Loucy (cell line): Measurements from ENCODE around the gene FOXR1.
"Not testable (repeated sequence)": the region's sequence is repeated elsewhere in the genome, so short reads cannot be mapped to it uniquely, and the experiment has no call there.

Source experiments
- H2AFZ ChIP-seq: fragments of 200-600 bp; sonication (generic); 2 replicates; pipeline ENCODE4 v1.6.0; 2016; ENCODE audit warnings: antibody characterized with exemption, mild to moderate bottlenecking, low read length, moderate library complexity
- H3F3A ChIP-seq: fragments of 200-600 bp; 2 replicates; pipeline ENCODE4 v1.6.0; 2016; ENCODE audit warnings: antibody characterized with exemption, low read depth, mild to moderate bottlenecking
- H3K27me3 ChIP-seq: fragments of 200-600 bp; sonication (generic); 2 replicates; pipeline ENCODE4 v1.6.1; 2014; ENCODE audit warnings: low read length, mild to moderate bottlenecking; ENCODE audit not compliant: insufficient read depth, poor library complexity, severe bottlenecking
- H3K36me3 ChIP-seq: fragments of 200-600 bp; sonication (generic); 2 replicates; pipeline ENCODE4 v1.6.1; 2016; ENCODE audit warnings: low read length; ENCODE audit not compliant: insufficient read depth
- H3K4me1 ChIP-seq: fragments of 200-600 bp; sonication (generic); 2 replicates; pipeline ENCODE4 v1.5.1; 2014; ENCODE audit warnings: low read length, mild to moderate bottlenecking; ENCODE audit not compliant: insufficient read depth, poor library complexity, severe bottlenecking
- H3K4me2 ChIP-seq: fragments of 200-600 bp; sonication (generic); 2 replicates; pipeline ENCODE4 v1.6.0; 2014; ENCODE audit warnings: antibody characterized with exemption, low read length, low read depth, mild to moderate bottlenecking; ENCODE audit not compliant: poor library complexity, severe bottlenecking
- H3K4me3 ChIP-seq: fragments of 200-600 bp; sonication (generic); 2 replicates; pipeline ENCODE4 v1.5.1; 2014; ENCODE audit warnings: low read length, mild to moderate bottlenecking, mixed read lengths; ENCODE audit not compliant: poor library complexity, severe bottlenecking
- H3K79me2 ChIP-seq: fragments of 200-600 bp; sonication (generic); 2 replicates; pipeline ENCODE4 v1.6.1; 2014; ENCODE audit warnings: low read length; ENCODE audit not compliant: insufficient read depth
- H3K9ac ChIP-seq: fragments of 200-600 bp; sonication (generic); 2 replicates; pipeline ENCODE4 v1.6.0; 2014; ENCODE audit warnings: mild to moderate bottlenecking, low read depth, low read length, moderate library complexity; ENCODE audit not compliant: poor library complexity, severe bottlenecking
- H3K9me2 ChIP-seq: fragments of 200-600 bp; sonication (generic); replicated peaks from 2 replicates; pipeline ENCODE4 v1.6.1; 2016; ENCODE audit warnings: low read depth, low read length, mixed read lengths
- H3K9me3 ChIP-seq: fragments of 200-600 bp; sonication (generic); 2 replicates; pipeline ENCODE4 v1.6.1; 2014; ENCODE audit warnings: mild to moderate bottlenecking, antibody characterized with exemption, low read length, low read depth; ENCODE audit not compliant: insufficient read depth
- H4K20me1 ChIP-seq: fragments of 200-600 bp; sonication (generic); 2 replicates; pipeline ENCODE4 v1.6.0; 2014; ENCODE audit warnings: antibody characterized with exemption, low read length, mild to moderate bottlenecking; ENCODE audit not compliant: insufficient read depth, poor library complexity, severe bottlenecking
- EZH2phosphoT487 ChIP-seq: fragments of 200-600 bp; IDR thresholded peaks from 2 replicates; pipeline ENCODE4 v1.6.1; 2018; ENCODE audit warnings: antibody characterized with exemption, mild to moderate bottlenecking, moderate library complexity, borderline replicate concordance
- TF ChIP-seq, protein P1 (sequence below): fragments of 200-600 bp; sonication (generic); conservative IDR thresholded peaks from 2 replicates; pipeline ENCODE4 v1.5.1; 2014; ENCODE audit warnings: mild to moderate bottlenecking, antibody characterized with exemption, low read length

The FOXR1 gene

DNA sequence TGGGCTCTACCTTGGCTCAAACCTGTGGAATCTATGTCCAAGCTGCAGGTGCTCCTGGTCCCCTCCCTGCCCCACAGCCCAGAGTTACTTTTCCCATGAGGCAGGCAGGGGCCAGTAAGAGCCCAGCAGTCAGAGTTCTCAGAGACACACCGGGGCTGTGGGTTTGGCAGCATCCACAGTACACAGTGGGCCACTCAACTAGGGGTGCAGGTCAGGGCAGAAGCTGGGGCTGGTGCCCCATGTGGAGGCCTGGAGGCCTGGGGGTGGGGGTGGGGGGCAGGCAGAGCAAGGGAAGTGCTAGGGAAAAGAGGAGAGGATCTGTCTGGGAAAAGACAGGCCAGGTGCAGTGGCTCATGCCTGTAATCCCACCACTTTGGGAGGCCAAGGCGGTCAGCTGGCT, 13.0 kb upstream of the FOXR1 start:
- Histone ChIP-seq H3K9me2 (no peaks in the 10 kb centered on the region), H3K79me2 (no peaks in the 10 kb centered on the region), H3K9ac (no peak overlapping the region), H3K4me2 (no peak overlapping the region), H2AFZ (no peak overlapping the region), H3F3A (no peaks in the 10 kb centered on the region), H3K9me3 (no peaks in the 10 kb centered on the region), H3K27me3 (no peaks in the 10 kb centered on the region), H3K4me1 (no peaks in the 10 kb centered on the region), H4K20me1 (no peaks in the 10 kb centered on the region), H3K36me3 (no peaks in the 10 kb centered on the region), H3K4me3 (no peak overlapping the region)
- TF ChIP-seq, protein P1, sequence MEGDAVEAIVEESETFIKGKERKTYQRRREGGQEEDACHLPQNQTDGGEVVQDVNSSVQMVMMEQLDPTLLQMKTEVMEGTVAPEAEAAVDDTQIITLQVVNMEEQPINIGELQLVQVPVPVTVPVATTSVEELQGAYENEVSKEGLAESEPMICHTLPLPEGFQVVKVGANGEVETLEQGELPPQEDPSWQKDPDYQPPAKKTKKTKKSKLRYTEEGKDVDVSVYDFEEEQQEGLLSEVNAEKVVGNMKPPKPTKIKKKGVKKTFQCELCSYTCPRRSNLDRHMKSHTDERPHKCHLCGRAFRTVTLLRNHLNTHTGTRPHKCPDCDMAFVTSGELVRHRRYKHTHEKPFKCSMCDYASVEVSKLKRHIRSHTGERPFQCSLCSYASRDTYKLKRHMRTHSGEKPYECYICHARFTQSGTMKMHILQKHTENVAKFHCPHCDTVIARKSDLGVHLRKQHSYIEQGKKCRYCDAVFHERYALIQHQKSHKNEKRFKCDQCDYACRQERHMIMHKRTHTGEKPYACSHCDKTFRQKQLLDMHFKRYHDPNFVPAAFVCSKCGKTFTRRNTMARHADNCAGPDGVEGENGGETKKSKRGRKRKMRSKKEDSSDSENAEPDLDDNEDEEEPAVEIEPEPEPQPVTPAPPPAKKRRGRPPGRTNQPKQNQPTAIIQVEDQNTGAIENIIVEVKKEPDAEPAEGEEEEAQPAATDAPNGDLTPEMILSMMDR = no peak
- no peak for TF ChIP-seq EZH2phosphoT487

DNA sequence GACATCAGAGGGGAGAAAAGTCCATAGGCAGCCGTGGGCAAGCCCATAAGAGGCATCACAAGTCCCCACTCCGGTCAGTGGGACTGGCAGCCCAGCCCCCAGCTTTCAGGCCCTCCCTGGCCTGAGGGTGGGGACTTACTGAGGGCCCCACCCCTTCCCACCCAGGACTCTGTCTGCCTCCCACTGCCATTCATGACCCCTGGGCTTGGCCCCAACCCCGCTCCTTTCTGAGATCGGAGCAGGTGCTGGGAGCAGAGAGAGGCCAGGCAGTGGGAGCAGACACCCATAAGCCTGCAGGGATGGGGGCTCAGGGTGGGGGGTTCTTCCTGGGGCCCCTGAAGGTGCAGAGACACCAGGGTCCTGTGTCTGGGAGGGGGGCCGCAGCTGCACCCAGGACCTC, 10.4 kb upstream of the FOXR1 start:
- Histone ChIP-seq H3K27me3 (no peaks in the 10 kb centered on the region), H3K4me3 (no peak overlapping the region), H3F3A (no peaks in the 10 kb centered on the region), H3K79me2 (no peaks in the 10 kb centered on the region), H3K9me2 (no peaks in the 10 kb centered on the region), H3K4me1 (no peaks in the 10 kb centered on the region), H2AFZ (no peak overlapping the region), H3K9me3 (no peaks in the 10 kb centered on the region), H4K20me1 (no peaks in the 10 kb centered on the region), H3K4me2 (no peak overlapping the region), H3K9ac (no peak overlapping the region), H3K36me3 (no peaks in the 10 kb centered on the region)
- no peak for TF ChIP-seq EZH2phosphoT487
- TF ChIP-seq, protein P1 = no peak

DNA sequence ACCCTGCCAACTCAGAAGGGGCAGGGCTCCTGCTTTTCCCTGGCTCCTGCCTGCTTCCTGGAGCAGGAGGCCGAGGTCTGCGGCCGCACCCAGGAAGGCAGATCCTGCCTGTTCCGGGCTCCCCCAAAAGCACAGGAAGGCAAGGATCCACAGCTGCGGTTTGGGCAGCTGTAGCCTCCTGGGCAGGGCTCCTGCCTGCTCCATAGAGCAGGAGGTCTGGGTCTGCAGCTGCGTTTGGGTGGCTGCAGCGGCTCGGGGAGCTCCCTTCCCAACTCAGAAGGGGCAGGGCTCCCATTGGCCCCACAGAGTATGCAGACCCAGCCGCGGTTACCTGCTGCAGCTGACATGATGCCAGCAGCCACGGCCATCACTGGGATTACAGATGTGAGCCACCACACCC, 10.0 kb upstream of the FOXR1 start:
- Histone ChIP-seq H3K4me1 (no peaks in the 10 kb centered on the region), H3K9me2 (no peaks in the 10 kb centered on the region), H3K36me3 (no peaks in the 10 kb centered on the region), H4K20me1 (no peaks in the 10 kb centered on the region), H3K27me3 (no peaks in the 10 kb centered on the region), H2AFZ (no peak overlapping the region), H3K4me3 (no peak overlapping the region), H3K9me3 (no peaks in the 10 kb centered on the region), H3K4me2 (no peak overlapping the region), H3F3A (no peaks in the 10 kb centered on the region), H3K9ac (no peak overlapping the region), H3K79me2 (no peaks in the 10 kb centered on the region)
- no peak for TF ChIP-seq EZH2phosphoT487
- TF ChIP-seq, protein P1 = no peak

DNA sequence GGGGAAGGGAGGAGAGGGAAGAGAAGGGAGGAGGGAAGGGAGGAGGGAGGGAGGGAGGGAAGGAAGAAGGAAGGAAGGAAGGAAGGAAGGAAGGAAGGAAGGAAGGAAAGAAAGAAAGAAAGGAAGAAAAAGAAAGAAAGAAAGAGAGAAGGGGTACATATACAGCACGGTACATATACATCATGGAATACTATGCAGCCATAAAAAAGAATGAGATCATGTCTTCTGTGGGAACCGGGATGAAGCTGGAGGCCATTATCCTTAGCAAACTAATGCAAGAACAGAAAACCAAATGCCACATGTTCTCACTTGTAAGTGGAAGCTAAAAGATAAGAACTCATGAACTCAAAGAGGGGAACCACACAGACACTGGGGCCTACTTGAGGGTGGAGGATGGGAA, 2.1 kb upstream of the FOXR1 start:
- not testable (repeated sequence) for H3K9me3 ChIP-seq, H3K27me3 ChIP-seq, H2AFZ ChIP-seq, H3K4me3 ChIP-seq, H3K4me1 ChIP-seq, H3K79me2 ChIP-seq, H4K20me1 ChIP-seq, H3F3A ChIP-seq, H3K4me2 ChIP-seq, H3K36me3 ChIP-seq, H3K9ac ChIP-seq, H3K9me2 ChIP-seq
